Measurements from ENCODE around the gene FBXW4.

Gene FBXW4

GRCh38 chr10:101563007-101563406 is 132.0 kb downstream of the FBXW4 start:
- no peak for DNase-seq

GRCh38 chr10:101562231-101562630 is 132.7 kb downstream of the FBXW4 start:
- DNase-seq: no peak

GRCh38 chr10:101561068-101561915 is 133.7 kb downstream of the FBXW4 start:
- DNase-seq: no peak
